Parathyroid adenoma (tissue), 2 donors: ENCODE data around the gene PIEZO2.

Experiments used
- H2AFZ ChIP-seq: fragments of 300-600 bp; sonication (generic); one replicate; pipeline ENCODE4 v1.7.0; 2017; ENCODE audit warnings: antibody characterized with exemption, mild to moderate bottlenecking
- H3K27ac ChIP-seq: fragments of 300-600 bp; sonication (generic); one replicate; pipeline ENCODE4 v1.7.0; 2017
- H3K27me3 ChIP-seq: fragments of 300-600 bp; sonication (generic); one replicate; pipeline ENCODE4 v1.7.0; 2017; ENCODE audit warnings: low read length; ENCODE audit not compliant: control insufficient read depth, insufficient read depth
- H3K36me3 ChIP-seq: fragments of 300-600 bp; sonication (generic); one replicate; pipeline ENCODE4 v1.7.0; 2017; ENCODE audit warnings: low read length; ENCODE audit not compliant: control insufficient read depth, insufficient read depth
- H3K4me1 ChIP-seq: fragments of 300-600 bp; sonication (generic); one replicate; pipeline ENCODE4 v1.7.0; 2017; ENCODE audit warnings: control low read depth
- H3K4me2 ChIP-seq: fragments of 300-600 bp; sonication (generic); one replicate; pipeline ENCODE4 v1.7.0; 2017; ENCODE audit warnings: low read length
- H3K4me3 ChIP-seq: fragments of 300-600 bp; sonication (generic); one replicate; pipeline ENCODE4 v1.7.0; 2017; ENCODE audit warnings: low read depth, low read length
- H3K79me2 ChIP-seq: fragments of 300-600 bp; sonication (generic); one replicate; pipeline ENCODE4 v1.7.0; 2017; ENCODE audit warnings: control low read depth
- H3K9ac ChIP-seq: fragments of 300-600 bp; sonication (generic); one replicate; pipeline ENCODE4 v1.7.0; 2017; ENCODE audit warnings: mild to moderate bottlenecking
- H3K9me3 ChIP-seq: fragments of 300-600 bp; sonication (generic); one replicate; pipeline ENCODE4 v1.7.0; 2017; ENCODE audit warnings: low read length; ENCODE audit not compliant: control insufficient read depth
- CTCF ChIP-seq: fragments of 300-600 bp; sonication (generic); IDR thresholded peaks from one replicate; pipeline ENCODE4 v1.7.0; 2017; ENCODE audit warnings: antibody characterized with exemption, mild to moderate bottlenecking
- donor health status: primary hyperparathyroidism.

Gene PIEZO2

GRCh38 chr18:11008505-11008904, 140.9 kb downstream of the PIEZO2 start:
- H3K27me3 ChIP-seq, result no peaks in the 10 kb centered on the region
- H2AFZ ChIP-seq, result no peak overlapping the region
- H3K9me3 ChIP-seq, result no peaks in the 10 kb centered on the region
- H3K4me3 ChIP-seq, result no peak overlapping the region
- H3K4me2 ChIP-seq, result no peak overlapping the region
- no peaks in the 10 kb centered on the region for H3K36me3 ChIP-seq
- H3K9ac ChIP-seq, result no peak overlapping the region
- TF ChIP-seq CTCF, result no peak
- H3K4me1 ChIP-seq, result no peaks in the 10 kb centered on the region
- H3K27ac ChIP-seq, result no peak overlapping the region
- H3K79me2 ChIP-seq, result no peaks in the 10 kb centered on the region

GRCh38 chr18:11005528-11005927, 143.8 kb downstream of the PIEZO2 start:
- Histone ChIP-seq H3K4me3 (no peak overlapping the region), H3K9me3 (no peaks in the 10 kb centered on the region), H2AFZ (no peak overlapping the region), H3K79me2 (no peaks in the 10 kb centered on the region), H3K4me1 (no peaks in the 10 kb centered on the region), H3K27ac (no peak overlapping the region), H3K9ac (no peak overlapping the region), H3K4me2 (no peak overlapping the region), H3K36me3 (no peaks in the 10 kb centered on the region), H3K27me3 (no peaks in the 10 kb centered on the region)
- TF ChIP-seq CTCF, result no peak

DNA sequence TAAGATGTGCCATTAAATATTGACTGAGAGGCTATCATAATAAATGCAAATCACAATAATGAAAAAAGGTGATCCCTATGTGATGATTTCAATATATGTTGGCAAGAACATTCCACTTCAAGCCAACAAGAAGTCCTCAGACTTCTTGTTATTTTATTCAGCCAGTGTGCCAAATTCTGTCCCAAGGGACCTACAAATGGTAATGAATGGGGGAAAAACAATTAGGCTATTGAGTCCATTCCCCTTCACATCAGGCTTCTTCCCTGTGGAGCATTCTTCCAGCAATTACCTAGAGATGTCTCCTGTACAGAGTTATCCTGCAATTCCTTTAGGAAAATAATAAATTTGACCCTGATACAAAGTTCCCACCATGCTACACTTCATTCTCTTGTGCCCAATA, 144.4 kb downstream of the PIEZO2 start:
- Histone ChIP-seq H3K9ac (no peak overlapping the region), H3K27ac (no peak overlapping the region), H3K4me1 (no peaks in the 10 kb centered on the region), H3K4me3 (no peak overlapping the region), H3K27me3 (no peaks in the 10 kb centered on the region), H3K9me3 (no peaks in the 10 kb centered on the region), H3K79me2 (no peaks in the 10 kb centered on the region), H3K36me3 (no peaks in the 10 kb centered on the region), H2AFZ (no peak overlapping the region), H3K4me2 (no peak overlapping the region)
- TF ChIP-seq CTCF, result no peak

DNA sequence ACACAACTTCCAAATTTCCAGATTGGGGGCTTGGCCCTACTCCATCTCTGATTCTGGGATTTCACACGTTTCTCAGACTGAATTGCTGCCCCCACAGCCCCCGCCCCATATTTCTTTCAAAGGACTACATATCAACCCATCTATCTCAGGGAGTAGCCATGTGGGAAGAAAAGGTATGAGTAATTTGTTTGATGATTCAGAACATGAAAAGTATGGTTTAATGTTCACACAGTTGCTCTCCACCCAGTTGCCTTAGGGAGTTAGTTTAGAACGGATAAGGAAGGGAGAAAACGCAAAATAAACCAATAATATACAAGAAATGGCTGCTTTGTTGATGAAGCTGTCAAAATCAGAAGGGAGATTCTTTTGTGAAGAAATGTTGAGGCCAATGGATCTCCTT, 145.1 kb downstream of the PIEZO2 start:
- Histone ChIP-seq H3K27me3 (no peaks in the 10 kb centered on the region), H3K4me1 (no peaks in the 10 kb centered on the region), H3K4me3 (no peak overlapping the region), H3K79me2 (no peaks in the 10 kb centered on the region), H2AFZ (no peak overlapping the region), H3K9me3 (no peaks in the 10 kb centered on the region), H3K36me3 (no peaks in the 10 kb centered on the region), H3K9ac (no peak overlapping the region), H3K27ac (no peak overlapping the region), H3K4me2 (no peak overlapping the region)
- TF ChIP-seq CTCF, result no peak

DNA sequence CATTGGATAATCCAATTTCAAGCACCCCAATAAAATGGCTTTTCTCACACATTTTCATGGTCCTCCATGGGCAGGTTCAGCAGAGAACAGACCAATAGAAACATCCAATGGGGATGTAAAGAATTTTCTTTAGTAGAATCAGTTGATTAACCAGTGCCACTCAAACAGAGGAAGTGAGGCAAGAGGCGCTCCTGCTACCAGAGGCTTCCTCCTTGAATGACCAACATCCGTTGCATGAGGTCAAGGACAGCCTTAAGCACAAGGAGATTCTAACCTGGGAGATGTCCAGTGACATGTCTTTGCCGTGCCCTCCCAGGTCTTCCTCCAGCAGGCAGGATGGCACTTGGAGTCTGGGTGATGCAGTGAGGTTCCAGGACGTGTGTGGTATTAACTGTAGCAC, 146.6 kb downstream of the PIEZO2 start:
- no peak overlapping the region for H3K4me2 ChIP-seq
- TF ChIP-seq CTCF, result no peak
- no peak overlapping the region for H3K27ac ChIP-seq
- H3K36me3 ChIP-seq, result no peaks in the 10 kb centered on the region
- no peaks in the 10 kb centered on the region for H3K4me1 ChIP-seq
- no peak overlapping the region for H3K4me3 ChIP-seq
- H3K9me3 ChIP-seq, result no peaks in the 10 kb centered on the region
- H3K9ac ChIP-seq, result no peak overlapping the region
- no peak overlapping the region for H2AFZ ChIP-seq
- H3K79me2 ChIP-seq, result no peaks in the 10 kb centered on the region
- no peaks in the 10 kb centered on the region for H3K27me3 ChIP-seq
